Activated gamma-delta T cell treated with Interleukin-2 at 50 U/mL for 16 hours (primary cell): ENCODE measurements around the gene RNF187.
A peak's percentile ranks its signal among the peaks of the same experiment; 100 is the strongest.

Experiments used
- DNase-seq: peaks from one replicate; pipeline ENCODE4 v3.0.0-alpha.2; 2020

The RNF187 gene

GRCh38 chr1:228487336-228488124 is at the start of gene RNF187:
TSS of gene RNF187 (plus strand) at chr1:228487382.
- DNase-seq: peak; percentile 85

- no peak for DNase-seq
Observed at GRCh38 chr1:228437424-228437962, 49.7 kb upstream of the RNF187 start.

- DNase-seq: no peak
Observed at GRCh38 chr1:228438266-228438665, 48.9 kb upstream of the RNF187 start.

GRCh38 chr1:228440761-228441500 is 46.3 kb upstream of the RNF187 start:
- no peak for DNase-seq

- no peak for DNase-seq
Observed at GRCh38 chr1:228443395-228443794, 43.8 kb upstream of the RNF187 start.

GRCh38 chr1:228445490-228445842 is 41.7 kb upstream of the RNF187 start:
- no peak for DNase-seq

DNA sequence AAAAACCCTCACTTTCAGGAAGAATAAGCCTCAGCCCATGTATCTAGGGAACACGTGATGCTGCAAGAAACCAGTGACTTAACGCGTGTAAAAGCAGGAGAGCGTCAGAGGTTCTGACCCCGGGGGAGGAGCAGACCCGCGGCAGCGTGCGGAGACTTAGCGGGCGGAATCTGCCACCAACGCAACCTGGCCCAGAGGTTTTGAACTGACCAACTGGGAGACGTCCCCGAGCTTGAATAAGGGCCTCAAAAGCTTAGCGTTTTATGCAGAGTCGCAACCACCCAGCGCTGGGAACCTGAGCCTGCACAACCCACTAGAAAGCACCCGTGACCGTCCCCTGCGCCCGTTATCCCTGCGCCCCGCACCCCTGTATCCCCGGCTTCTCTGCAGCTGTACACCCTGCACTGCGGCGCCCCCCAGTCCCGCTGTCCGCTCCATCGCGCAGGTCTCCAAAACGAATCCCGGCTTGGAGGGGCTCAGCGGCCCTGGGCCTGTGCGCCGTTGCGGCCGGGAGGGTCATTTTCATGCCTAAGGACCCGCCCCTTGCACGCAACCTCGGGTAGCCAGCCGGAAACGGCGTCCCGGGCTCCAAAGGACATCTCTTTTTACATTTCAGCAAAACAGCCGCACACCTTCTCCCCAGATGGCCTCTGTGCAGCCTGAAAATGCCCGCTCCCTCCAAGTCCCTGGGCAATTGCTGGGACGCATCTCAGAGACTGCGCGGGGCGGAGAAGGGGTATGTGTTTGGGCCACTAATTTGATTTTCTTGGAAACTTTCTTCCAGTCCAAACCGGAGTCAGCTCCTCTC is 41.1 kb upstream of the RNF187 start:
- no peak for DNase-seq

DNA sequence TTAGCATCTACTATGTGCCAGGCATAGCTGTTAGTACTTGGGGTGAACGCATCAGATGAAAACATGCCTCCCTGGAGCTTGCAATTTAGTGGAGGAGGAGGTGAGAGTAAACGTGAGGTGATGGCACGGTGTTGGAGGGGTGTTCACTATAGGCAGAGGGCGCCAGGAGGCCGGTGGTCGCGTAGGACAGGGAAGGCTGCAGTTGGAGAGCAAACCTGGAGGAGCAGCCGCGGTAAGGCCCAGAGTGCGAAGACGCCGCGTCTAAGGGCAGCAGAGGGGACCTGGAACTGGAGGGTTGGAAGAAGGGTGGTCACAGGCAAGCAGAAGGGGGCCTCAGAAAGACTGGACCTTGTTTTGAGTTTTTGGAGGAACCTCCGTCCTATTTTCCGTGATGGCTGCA is 40.3 kb upstream of the RNF187 start:
- no peak for DNase-seq

DNA sequence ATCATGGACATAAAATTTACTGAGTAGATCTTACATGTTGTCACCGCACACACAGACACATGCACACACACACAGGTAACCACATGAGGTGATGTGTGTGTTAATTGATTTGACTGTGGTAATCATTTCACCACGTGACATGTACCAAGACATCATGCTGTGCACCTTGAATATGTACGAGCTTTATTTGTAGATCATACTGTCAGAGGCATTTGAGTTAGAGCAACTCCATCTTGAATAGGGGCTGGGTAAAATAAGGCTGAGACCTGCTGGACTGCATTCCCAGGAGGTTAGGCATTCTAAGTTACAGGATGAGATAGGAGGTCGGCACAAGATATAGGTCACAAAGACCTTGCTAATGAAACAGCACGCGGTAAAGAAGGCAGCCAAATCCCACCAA is 38.8 kb upstream of the RNF187 start:
- no peak for DNase-seq

GRCh38 chr1:228450200-228450599 is 37.0 kb upstream of the RNF187 start:
- DNase-seq: no peak

- no peak for DNase-seq
Observed at GRCh38 chr1:228452194-228453021, 34.8 kb upstream of the RNF187 start.

DNA sequence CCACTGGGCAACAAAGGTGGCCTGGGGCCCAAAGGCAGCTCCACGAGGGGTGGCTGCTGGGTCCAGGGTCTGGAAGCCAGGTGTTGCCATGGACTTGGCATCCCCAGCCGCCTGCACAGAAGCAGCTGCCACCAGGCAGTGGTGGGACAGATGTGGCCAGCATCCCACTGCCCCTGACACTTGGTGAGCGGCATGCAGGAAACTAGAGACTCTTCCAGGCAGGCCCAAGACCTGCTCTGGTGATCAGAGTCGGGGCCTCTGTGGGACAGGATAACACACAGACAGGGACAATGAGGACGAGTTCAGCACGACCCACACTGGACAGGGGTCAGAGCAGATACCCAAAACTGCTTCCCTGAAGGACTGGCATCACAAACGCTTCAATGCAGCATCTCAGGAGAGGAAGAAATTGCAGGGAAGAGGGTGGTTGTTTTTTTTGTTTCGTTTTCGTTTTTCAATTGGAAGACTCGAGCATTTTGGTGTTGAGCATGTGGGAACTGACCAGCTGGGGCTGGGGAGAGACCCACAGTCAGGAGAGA is 34.1 kb upstream of the RNF187 start:
- no peak for DNase-seq

- DNase-seq: no peak
Observed at GRCh38 chr1:228453614-228454013, 33.6 kb upstream of the RNF187 start.

DNA sequence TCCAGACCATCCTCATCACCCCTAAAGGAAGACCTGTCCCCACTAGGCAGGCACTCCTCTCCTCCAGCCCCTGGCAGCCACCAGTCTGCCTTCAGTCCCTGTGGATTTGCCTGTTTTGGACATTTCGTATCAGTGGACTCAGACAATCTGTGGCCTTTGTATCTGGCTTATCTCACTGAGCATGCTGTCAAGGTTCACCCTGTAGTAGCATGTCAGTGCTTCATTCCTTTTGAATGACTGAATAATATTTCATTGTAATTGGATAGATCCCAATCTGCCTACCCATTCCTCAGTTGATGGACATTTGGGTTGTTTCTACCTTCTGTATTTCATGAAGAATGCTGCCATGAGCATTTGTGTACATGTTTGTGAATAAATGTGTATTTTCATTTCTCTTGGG is 32.9 kb upstream of the RNF187 start:
- DNase-seq: no peak

GRCh38 chr1:228455715-228456114 is 31.5 kb upstream of the RNF187 start:
- DNase-seq: no peak

DNA sequence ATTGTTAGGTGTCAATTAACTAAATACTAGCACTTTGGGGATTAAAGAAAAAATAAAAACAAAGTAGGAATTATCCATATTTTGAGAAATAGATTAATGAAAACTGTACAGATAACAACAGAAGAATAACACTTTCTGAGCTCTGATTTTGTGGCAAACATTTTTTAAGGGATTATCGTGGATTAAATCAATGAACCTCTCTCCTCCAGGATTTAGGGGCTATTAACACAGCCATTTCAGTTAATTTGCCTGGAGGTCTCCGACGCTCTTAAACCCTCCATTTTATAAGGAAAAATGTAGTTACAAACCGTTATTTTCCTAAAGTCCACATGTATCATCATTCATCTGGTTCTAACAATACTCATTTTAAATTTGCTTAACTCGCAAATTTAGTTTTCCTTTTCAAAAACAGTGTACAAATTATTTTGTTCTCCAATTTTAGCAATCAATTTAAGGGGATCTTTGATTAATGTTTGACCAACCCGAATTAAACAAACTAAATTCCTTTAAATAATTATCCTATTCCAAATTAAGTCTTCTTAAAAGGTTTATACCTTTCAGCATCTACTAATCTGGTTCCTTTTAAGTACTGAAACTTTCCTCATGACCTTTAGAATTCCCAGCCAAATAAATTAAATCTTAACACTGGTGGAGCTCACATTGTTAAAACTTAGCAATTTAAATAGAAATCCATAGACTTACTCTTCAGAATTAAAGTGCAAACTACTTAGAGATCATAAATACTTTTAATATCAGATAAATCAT is 30.7 kb upstream of the RNF187 start:
- no peak for DNase-seq

DNA sequence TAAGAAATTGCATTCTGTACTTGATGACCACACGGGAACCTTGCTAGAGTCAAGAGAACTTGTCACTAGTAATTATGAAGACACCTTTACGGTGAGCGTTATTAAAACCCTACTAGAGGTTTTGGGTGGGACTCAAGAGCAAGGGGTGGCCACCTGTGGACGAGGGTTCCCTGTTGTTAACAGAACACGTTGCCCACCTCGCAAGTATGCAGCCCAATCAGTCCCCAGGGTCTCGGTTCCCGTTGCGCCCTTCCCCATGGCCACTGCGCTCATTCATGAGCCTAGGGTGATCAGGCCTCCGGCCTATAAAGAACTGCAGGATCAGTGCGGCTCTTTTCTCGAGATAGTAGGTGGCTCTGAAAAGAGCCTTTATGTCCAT is 30.2 kb upstream of the RNF187 start:
- no peak for DNase-seq

DNA sequence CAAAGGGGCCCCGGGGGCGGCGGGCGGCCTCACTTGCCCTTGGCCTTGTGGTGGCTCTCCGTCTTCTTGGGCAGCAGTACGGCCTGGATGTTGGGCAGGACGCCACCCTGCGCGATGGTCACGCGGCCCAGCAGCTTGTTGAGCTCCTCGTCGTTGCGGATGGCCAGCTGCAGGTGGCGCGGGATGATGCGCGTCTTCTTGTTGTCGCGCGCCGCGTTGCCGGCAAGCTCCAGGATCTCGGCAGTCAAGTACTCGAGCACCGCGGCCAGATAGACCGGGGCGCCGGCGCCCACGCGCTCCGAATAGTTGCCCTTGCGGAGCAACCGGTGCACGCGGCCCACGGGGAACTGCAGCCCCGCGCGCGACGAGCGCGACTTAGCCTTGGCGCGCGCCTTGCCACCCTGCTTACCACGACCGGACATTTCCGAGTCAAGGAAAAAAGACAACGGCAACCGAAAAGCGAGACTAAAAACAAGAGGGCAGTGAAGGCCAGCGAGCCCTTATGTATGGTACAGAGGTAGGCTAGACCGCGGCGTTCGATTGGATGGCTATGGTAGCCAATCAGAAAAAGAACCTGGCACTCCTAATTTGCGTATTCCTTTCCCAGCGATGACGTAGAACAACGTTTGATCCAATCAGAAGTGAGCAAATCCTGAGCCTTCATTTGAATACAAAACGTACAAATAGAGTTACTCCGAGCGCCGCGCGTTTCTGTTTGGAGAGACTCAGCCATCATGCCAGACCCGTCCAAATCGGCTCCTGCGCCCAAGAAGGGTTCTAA is 29.6 kb upstream of the RNF187 start:
- peak; percentile 76 for DNase-seq

- peak; percentile 34 for DNase-seq
Observed at GRCh38 chr1:228459091-228459993, 27.8 kb upstream of the RNF187 start.
